HG02642 (cell line): ENCODE results near the gene TMEM179.
"Not testable (repeated sequence)": the region's sequence is repeated elsewhere in the genome, so short reads cannot be mapped to it uniquely, and the experiment has no call there.

Experiments used
- ATAC-seq: cut with Tn5 transposase; IDR thresholded peaks from one replicate; pipeline ENCODE4 v1.9.1; 2021; ENCODE audit warnings: mild to moderate bottlenecking; ENCODE audit not compliant: unreplicated experiment, poor library complexity

Gene TMEM179

DNA sequence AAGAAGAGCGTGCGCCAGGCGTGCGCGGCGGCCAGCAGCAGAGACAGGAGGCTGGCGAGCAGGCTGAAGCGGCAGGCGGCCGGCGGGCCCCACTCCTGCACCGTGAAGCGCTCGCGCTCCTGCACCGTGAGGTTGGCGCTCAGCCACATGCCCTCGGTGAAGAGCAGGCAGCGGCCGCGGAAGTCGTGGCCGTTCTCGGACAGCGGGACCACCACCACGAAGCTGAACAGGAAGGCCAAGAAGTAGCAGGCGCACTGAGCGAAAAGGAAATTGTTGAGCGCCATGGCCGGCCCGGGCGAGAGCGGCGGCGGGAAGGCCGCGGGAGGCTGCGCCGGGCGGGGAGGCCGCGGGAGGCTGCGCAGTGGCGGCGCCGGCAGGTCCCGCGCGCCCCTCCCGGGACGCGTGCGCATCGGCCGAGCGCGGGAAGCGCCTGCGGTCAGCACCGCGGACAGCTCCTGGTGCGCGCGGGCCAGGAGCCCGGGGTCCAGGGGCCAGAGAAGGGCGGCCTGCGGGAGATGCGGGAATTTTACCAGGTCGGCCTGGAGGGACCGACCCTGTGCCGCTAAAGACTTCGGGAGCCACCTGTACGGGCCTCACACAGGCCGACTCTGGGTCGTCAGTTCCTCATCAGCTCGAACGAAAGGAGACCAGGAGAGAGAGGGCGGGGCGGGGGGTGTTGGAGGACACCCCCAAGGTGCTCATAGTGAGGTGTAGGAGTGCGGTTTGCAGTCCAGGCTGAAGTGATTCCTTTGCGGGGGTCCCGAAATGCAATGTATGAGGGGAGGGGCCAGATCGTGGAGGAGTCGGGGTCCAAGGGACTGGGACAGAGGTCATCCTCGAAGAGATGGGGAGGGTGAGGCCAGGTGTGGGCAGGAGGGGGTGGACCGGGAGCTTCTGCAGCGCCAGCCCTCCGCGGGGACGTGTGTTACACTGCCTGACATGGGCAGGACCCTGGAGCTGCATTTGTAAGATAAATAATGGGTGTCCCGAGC is at the start of gene TMEM179:
TSS of gene TMEM179 (minus strand) at position 315 of the 992 bp plus-strand sequence. CDS start at position 284, 31 bp downstream.
- ATAC-seq = no peak

DNA sequence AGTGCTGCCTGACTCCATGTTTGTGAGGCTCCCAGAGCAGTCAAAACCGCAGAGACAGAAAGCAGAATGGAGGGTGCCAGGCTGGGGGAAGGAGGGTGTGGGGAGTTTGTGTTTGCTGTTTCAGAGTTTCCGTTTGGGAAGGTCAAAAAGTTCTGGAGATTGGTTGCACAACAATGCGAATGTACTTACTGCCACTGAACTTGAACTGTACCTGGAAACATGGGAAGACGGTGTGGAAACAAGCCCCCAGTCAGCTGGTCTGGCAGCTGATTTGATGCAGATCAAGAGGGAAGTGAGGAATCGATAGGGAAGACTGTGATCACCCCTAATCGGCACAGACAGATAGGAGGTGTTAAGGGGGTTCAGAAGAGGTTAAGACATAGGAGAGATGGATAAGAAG is 49.5 kb upstream of the TMEM179 start:
- ATAC-seq = no peak

DNA sequence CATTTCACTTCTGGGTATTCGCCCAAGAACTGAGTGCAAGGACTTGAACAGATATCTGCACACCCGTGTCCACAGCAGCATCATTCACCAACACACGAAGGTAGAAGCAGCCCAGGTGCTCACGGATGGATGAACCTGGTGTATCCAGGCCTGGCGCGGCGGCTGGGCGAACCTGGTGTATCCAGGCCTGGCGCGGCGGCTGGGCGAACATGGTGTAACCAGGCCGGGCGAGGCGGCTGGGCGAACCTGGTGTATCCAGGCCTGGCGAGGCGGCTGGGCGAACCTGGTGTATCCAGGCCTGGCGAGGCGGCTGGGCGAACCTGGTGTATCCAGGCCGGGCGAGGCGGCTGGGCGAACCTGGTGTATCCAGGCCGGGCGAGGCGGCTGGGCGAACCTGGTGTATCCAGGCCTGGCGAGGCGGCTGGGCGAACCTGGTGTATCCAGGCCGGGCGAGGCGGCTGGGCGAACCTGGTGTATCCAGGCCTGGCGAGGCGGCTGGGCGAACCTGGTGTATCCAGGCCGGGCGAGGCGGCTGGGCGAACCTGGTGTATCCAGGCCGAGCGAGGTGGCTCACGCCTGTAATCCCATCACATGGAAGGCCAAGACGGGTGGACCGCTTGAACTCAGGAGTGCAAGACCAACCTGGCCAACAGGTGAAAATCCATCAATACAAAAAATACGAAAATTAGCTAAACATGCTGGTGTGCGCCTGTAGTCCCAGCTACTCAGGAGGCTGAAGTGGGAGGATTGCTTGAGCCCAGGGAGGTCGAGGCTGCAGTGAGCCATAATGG is 48.8 kb upstream of the TMEM179 start:
- ATAC-seq = not testable (repeated sequence)

DNA sequence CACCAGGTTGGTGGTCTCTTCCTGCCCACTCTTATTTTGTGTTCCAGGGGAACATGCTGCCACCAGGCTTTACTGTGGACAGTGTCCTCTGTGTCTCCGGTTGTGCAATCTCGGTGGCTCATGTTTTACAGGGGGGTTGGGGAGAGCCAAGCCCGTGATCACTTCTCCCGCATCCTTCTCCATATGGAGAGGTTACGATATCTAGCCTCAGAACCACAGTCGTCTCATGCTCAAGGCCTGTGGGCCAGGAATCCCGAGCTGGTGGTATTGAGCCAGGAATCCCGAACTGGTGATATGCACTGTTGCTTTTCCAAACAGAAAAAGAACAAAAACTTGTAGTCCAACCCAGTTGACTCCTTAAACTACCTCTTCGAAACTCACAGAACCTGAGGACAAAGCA is 47.8 kb upstream of the TMEM179 start:
- ATAC-seq = no peak

DNA sequence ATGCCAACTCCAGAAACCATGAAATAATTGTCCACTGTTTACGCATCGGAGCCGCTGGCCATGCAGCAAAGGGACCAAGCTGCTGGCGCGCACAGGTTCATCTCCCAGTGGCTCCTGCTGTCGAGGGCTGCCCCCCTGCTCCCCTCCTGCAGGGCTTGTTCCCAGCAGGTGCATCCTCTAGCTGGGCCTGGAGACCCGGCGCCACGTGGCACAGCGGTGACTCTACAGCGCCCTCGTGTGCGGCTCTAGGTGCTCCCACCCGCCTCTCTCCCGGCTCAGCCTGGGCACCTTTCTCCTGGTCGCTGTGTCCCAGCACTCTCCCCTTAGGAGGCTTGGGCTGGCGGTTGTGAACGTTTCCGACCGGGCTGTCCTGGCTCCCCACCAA is 47.3 kb upstream of the TMEM179 start:
- no peak for ATAC-seq

DNA sequence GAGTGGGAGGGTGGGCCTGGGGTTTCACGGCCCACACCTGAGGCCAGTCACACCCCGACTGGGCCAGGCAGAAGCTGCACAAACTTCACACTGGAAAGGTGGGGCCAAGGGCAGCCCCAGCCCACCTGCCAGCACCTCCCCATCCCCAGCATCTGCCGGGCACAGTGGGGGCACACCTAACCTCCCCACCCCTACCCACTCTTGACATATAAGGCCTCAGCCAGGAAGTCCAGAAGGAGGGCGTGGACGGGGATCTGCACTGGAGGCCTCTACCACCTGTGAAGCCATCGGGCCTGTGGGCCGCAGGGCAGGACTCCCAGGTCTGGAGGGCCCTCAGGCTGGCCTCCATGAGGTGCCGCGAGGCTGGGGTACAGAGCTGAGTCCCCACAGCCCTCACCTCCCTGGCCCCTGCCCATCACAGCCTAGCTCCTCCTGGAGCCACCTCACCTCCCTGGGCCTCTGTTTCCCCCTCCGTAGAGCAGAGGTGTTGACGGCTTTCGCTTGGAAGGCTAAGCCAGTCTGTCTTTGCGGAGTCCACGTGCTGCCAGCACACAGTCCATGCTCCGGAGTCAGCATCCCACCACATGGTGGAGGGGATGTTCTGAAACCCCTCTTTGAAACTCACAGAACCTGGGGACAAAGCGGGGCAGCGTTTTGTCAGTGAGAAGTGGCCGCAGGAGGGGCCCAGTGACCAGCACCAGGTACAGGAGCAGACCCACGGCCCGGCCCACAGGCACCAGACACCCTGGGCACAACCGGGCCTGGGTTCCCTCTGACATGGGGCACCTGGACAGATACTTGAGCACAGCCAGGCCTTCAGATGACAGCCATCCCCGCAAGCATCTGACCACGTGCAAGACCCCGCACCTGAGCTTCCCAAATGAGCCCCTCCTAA is 46.7 kb upstream of the TMEM179 start:
- ATAC-seq = peak; percentile 16

DNA sequence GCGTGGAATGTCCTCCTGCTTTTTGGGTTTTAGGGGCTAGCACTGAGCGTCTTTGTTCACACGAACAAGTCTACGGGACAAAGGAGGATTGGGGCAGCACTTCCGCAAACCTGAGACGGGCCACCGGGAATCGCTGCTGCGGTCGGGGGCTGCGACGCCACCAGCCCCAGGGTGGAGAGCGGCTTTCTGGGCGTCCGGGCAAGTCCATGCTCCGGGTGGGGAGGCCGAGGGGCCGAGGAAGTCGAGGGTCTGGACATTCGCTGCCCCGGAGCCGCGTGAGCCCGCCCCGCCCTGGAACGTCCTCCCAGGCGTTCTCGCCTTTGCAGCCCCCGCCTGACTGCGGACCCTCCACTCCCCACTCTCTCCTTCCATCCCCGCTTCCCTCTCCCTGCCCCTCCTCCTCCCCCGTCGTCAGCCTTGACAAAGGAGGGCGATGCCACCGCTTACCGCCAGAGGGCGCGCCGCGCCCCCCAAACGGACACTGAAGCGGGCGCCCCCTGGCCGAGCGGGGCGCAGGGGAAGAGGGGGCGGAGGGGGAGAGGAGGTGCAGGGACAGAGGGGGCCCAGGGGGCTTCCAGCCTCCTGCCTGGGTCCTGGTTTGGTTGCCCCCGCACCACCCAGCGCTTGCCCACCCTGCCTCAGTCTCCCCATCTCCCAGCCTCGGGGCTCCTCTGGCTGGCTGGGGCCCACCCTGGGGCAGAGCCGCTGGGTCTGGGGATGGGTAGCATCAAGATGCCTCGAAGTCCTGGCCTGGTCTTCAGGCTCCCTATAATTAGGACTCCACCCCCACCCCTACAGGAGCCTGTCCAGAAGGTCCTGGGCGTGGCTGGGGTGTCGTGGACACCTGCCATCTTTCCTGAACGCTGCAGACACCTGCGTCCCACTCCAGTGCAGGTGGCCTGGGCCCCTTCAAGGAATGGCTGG is 45.7 kb upstream of the TMEM179 start:
- peak; percentile 73 for ATAC-seq

DNA sequence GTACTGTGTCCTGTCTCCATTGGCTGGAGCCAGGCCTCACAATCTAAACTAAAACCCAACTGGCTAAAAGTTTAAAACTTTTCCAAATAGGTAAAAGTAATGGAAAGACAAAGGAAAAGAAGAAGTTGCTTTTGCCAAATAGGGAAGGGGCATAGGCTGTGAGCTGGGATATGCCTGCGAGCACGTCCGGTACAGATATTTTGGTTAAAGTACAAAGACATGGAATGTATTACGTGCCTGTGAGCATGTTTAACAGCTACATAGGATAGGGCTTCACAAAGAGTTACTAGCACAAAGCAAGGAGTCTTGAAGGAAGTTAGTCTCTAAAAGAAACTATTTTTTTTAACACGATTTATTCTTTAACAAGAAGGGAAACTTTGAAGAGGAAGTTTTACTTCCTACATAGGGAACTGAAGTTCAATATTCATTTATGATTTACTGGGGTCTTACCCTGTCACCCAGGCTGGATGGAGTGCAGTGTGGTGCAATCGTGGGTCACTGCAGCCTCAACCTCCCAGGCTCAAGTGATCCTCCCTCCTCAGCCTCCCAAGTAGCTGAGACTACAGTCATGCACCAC is 43.0 kb upstream of the TMEM179 start:
- ATAC-seq = no peak

DNA sequence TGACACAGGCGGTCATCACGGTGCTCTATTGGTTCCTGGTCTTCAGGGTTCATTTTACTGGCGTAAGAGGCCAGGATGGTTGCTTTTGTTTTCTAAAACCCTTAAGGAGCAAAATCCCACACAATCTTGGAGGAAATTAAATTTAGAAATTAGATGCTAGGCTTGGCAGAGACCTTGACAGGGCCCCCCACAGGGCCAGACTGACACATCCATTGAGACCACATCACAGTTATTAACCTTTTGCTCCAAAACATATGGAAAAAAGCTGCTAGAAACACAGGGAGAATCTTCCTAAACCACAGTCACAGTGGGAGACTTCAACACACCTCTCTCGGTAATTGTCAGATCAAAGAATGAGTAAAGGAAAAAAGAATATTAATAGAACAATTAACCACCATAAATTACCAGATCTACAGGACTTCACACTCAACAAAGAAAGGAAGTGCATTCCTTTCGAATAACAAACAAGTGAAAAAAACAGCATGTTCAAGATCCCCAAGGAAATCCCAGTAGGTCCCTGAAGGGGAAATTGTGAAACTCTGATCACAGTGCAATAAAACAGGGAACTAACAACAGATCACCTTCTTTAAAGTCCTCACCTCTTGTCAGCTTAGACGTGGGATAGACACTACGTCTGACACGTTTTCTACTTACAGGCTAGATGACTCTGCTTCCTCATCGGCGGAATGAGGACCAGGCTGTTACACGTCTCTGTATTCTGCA is 40.2 kb upstream of the TMEM179 start:
- no peak for ATAC-seq

DNA sequence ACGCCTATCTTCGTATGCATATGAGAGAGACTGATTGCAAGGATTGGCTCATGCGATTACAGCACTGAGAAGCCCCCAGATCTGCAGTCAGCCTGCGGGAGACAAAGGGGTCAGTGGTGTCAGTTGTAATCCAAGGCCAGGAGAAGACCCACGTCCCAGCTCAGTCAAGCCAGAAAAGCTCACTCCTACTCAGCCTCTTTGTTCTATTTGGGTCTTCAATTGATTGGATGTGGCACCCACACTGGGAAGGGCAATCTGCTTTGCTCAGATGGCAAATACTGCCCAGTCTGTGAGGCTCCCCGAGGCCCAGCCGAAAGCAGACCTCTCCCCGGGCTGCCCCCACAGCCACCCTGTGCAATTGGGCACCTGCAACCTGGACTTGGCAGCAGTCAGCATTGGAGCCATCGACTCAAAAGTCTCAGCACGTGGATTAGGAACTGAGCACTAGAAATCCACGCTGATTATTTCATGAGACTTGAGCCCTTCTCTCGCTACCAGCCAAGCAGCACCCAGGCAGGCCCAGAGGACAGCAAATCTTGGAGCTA is 39.6 kb upstream of the TMEM179 start:
- no peak for ATAC-seq

DNA sequence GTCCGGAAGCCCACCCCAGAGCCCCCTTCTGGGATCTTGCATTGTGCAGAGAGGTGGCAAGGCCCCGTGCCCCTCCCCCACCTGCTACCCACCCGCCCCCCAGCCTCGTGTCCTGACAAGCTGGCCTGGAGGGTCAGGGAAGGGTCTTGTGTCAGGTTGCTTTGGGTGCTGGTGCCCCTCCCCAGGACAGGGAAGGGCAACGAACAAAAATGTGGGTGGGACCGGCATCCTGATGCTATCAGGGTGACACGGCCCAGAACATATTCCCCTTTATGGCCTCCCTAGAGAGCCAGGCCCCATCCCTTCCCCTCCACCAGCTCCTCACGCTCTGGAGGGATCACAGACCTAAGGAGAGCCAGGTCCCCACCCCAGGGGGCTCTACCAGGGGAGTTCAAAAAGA is 38.7 kb upstream of the TMEM179 start:
- ATAC-seq = no peak

DNA sequence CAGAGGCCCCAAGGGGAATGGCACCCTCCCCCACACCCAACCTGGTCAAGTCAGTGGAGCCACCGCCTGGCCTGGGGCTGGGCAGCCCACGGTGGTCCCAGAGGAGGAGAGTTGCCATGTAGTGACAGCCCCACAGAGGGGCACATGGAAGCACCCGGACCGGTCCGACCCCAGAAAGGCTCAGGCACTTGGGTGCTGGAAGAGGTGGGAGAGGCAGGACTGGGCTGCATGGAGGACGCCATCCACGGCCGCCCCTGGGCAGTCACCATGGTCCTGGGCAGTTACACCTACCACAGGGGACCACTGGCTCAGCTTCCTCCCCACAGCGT is 37.9 kb upstream of the TMEM179 start:
- ATAC-seq = no peak

DNA sequence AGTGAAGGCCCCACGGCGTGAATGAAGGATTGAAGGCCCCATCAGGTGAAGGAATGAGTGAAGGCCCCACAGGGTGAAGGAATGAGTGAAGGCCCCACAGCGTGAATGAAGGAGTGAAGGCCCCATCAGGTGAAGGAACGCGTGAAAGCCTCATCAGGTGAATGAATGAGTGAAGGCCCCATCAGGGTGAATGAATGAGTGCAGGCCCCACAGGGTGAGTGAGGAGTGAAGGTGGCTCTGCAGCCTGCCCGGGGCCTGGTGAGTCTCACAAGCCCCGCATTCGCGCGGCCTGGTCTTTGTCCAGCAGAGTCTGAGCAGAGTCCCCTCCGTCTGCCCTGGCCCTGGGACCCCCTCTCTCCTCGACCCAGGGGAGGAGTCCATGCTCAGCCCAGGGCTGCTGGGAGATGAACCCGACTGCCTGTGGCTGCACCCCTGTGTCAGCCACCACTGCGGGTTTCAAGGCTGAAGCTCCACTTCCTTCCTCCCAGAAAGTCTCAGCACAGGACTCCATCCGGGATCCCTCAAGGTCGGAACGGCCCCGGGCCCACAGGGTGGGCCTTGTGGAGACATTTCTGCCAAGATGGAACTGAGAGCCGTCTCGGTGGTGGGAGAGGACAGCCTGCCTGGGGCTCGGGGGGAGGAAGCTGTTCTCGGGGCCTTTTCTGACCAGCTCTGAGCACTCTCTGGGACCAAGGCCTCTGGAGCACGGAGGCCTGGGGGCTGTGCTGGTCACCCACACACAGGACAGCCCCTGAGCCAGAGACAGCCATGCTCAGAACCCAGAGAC is 37.4 kb upstream of the TMEM179 start:
- ATAC-seq = no peak

DNA sequence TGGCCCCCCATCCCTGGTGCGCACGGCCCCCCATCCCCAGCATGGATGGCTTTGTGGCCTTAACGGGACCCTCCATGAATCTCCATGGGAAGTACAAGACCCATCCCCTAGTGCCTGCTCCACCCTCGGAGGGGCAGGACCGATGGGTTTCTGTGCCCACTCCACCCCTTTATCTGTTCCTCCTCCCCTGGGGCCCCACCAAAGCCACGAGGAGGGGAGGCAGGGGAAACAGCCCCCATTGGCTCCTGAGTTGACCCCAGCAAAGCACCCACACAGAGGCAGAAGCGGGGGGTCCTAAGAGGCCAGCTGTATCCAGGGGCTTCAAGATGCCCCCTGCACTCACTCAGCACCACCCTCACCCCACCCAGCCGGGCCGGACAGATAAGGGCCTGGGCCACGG is 36.1 kb upstream of the TMEM179 start:
- no peak for ATAC-seq

DNA sequence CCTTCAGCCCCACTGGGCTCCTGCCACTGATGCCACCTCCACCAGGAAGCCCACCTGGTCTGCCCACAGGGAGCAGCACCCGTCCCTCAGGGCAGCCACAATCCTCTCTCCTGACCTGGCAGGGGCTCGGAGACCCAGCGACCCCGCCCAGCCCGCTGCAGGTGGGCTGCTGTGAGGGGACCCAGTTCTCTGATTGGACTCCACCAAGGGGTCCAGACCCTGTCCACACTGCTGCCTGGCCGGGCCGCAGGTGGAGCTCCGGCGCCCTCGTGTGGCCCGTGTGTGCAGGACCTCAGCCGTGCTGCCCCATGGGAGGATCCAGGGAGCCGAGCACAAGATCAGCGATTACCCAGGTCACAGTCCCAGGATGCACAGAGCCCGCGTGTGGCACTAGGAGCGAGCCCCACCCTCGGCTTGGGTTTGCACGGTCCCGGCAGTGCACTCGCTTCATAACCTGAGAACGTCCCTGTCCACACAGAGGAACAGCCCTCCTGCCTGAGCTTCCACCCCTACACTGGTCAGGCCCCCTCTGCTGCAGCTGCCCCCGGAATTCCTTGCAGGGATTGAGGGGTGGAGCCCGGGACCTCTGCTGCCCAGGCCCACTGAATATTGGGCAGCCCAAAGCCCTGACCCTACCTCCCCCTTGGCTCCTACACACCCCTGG is 35.4 kb upstream of the TMEM179 start:
- ATAC-seq = no peak

DNA sequence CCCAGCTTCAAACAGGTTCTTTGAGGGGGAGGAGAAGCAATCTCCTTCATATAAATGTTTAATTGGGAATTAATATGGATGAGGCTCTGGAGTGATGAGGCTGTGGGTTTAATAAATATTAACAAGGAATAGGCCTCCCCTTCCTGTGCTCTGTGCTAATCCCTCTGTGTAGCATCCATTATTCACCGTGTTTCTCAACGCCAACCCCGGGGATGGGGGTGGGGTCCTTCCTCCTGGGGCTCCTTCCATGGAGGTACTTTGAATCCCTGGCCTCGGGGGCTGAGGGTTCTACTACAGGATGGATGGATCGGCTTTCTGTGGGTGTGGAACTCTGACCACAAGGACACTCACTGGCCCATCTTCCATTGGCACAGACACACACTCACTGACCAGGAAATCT is 34.9 kb upstream of the TMEM179 start:
- ATAC-seq = no peak

DNA sequence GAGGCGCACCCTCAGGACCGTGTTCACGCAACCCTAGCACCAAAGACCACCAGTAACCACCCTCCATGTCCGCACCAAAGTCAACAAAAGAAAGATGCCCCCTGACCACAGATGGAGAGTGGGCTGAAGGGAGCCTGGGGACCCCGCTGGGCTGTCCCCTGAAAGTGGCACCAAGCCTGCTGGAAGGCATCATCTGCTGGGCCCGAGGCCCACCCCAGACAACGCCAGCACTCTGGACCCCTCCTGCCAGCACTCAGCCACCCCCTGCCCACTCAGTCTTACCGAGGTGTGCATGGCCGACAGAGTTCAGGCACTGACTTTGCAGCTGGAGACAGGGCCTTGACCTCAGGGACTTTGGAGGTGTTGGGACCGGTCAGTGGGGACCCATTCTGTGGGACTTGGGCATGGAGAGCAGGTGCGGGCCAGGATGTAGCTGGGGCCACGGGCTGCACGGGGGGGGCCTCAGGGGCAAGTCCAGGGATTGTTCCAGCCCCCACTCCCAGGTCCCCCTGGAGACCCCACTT is 34.4 kb upstream of the TMEM179 start:
- ATAC-seq = no peak
